ENCODE data around the gene TMEM131. TPM values are rescaled to one million over a fixed set of nuclear protein-coding genes. Genes with fewer than 3 reads are reported as not detected.
"Not testable (repeated sequence)": the region's sequence is repeated elsewhere in the genome, so short reads cannot be mapped to it uniquely, and the experiment has no call there.

TMEM131 gene
- total RNA-seq, 2 experiments from 2014 or later, result 25.8 to 32.5 TPM

DNA sequence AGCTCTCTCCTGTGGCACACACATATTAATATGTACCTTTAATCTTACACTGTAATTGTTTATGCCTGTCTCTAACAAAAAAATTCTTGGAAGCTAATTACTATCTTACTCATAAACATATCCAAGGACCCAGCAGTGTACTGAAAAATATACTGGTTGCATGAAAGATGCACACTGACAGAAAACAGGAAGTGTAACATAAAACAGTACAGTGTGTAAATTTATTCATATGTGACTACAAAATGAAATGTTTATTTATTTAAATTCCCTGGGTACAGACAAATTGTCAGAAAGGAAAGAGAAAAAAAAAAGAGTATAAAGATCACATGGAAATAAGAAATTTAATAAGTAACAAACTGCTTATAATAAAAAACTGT lies 28.5 kb downstream of the TMEM131 start:
- DNase-seq (no peak), ATAC-seq (no peak)
- no peak overlapping the region for H3K4me3 Mint-ChIP-seq
- no peaks in the 10 kb centered on the region for H3K27me3 Mint-ChIP-seq
- ChIA-PET CTCF (interaction anchor here (0.6 to 1.0 kb wide), 2 partner anchors 9 kb away, joined by 3 to 4 read pairs; no protein-coding TSS in a partner anchor), POLR2A (no interaction called here)
- no peak overlapping the region for H3K27ac Mint-ChIP-seq
- peaks cover 6% of the 10 kb centered on the region for H3K36me3 Mint-ChIP-seq (ENCODE audit: low read depth)
- intact Hi-C loops (cut with DNase I, micrococcal nuclease), result loop anchor here in 1 of 2 experiments (5.0 kb wide), 1 partner anchor 45 kb away; no protein-coding TSS in a partner anchor
- H3K9me3 Mint-ChIP-seq (ENCODE audit: low read depth), result no peaks in the 10 kb centered on the region
- H3K4me1 Mint-ChIP-seq, result peaks cover 80% of the 10 kb centered on the region

GRCh38 chr2:97966545-97967215 lies 29.1 kb downstream of the TMEM131 start:
- H3K4me3 Mint-ChIP-seq, result no peak overlapping the region
- no peak overlapping the region for H3K27ac Mint-ChIP-seq
- H3K9me3 Mint-ChIP-seq (ENCODE audit: low read depth), result no peaks in the 10 kb centered on the region
- POLR2A ChIA-PET, result no interaction called here
- peaks cover 6% of the 10 kb centered on the region for H3K36me3 Mint-ChIP-seq (ENCODE audit: low read depth)
- H3K4me1 Mint-ChIP-seq, result peaks cover 79% of the 10 kb centered on the region
- CTCF ChIA-PET, result interaction anchor here (1.0 kb wide), 1 partner anchor 9 kb away, joined by 4 read pairs; no protein-coding TSS in a partner anchor
- no peaks in the 10 kb centered on the region for H3K27me3 Mint-ChIP-seq
- DNase-seq, result no peak
- peak; percentile 60 for ATAC-seq
- intact Hi-C loops (cut with DNase I, micrococcal nuclease), result loop anchor here in 1 of 2 experiments (5.0 kb wide), 1 partner anchor 46 kb away; no protein-coding TSS in a partner anchor

- Mint-ChIP-seq H3K4me3 (no peak overlapping the region), H3K27me3 (no peaks in the 10 kb centered on the region), H3K4me1 (peaks cover 81% of the 10 kb centered on the region), H3K9me3 (ENCODE audit: low read depth) (no peaks in the 10 kb centered on the region), H3K36me3 (ENCODE audit: low read depth) (peaks cover 8% of the 10 kb centered on the region), H3K27ac (no peak overlapping the region)
- ChIA-PET CTCF (no interaction called here), POLR2A (no interaction called here)
- ATAC-seq (no peak), DNase-seq (no peak)
- intact Hi-C loops (cut with DNase I, micrococcal nuclease), result loop anchor here in 1 of 2 experiments (5.0 kb wide), 1 partner anchor 47 kb away; no protein-coding TSS in a partner anchor
Observed at GRCh38 chr2:97965116-97965515, 30.6 kb downstream of the TMEM131 start.

DNA sequence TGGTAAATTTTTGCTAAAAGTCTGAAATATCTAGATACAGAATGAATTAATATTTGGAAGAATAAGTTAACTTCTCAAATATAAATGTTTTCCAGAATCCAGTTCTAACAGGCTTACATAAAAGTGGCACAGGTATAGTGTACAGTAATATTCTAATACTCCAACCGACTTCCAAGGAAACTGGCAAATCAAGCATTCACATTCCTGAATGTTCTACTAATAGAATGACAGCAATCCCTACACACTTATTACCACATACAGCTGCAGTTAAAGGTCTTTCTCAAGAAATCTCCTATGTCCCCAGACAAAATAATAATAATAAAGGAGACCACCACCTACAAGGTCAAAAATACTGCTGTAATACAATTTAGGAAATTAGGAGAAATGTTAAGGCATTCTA lies 31.9 kb downstream of the TMEM131 start:
- H3K36me3 Mint-ChIP-seq (ENCODE audit: low read depth), result peaks cover 3% of the 10 kb centered on the region

DNA sequence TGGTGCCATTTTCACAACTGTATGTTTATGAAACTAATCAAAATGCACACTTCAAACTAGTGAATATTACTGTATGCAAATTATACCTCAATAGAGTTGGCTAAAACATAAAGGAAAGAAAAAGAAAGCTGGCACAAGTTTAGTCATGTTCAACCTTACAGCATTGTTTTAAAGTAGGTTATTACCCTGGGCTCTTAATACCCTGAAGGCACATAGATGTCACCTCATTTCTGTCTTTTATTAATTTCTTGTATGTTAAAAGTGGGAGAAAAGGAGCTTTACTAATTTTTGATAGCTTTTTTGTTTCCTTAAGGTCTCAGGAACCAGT lies 32.7 kb downstream of the TMEM131 start:
- peak overlapping the region; percentile 49 for H3K27ac Mint-ChIP-seq
- CTCF ChIA-PET, result interaction anchor here (0.8 to 1.4 kb wide), 2 partner anchors 11 to 16 kb away, joined by 3 to 4 read pairs; no protein-coding TSS in a partner anchor
- H3K27me3 Mint-ChIP-seq, result no peaks in the 10 kb centered on the region
- ATAC-seq (peak; percentile 44), DNase-seq (no peak)
- peaks cover 81% of the 10 kb centered on the region for H3K4me1 Mint-ChIP-seq
- no peaks in the 10 kb centered on the region for H3K9me3 Mint-ChIP-seq (ENCODE audit: low read depth)
- intact Hi-C loops (cut with DNase I, micrococcal nuclease), result loop anchor here (1.0 to 2.0 kb wide), 2 partner anchors 18 to 49 kb away; no protein-coding TSS in a partner anchor
- POLR2A ChIA-PET, result no interaction called here
- no peak overlapping the region for H3K4me3 Mint-ChIP-seq
- peaks cover 3% of the 10 kb centered on the region for H3K36me3 Mint-ChIP-seq (ENCODE audit: low read depth)

More for the DNA sequence above, 31.9 kb downstream of the TMEM131 start:
- intact Hi-C loops (cut with DNase I, micrococcal nuclease), result loop anchor here (1.0 to 2.0 kb wide), 2 partner anchors 17 to 48 kb away; no protein-coding TSS in a partner anchor
- POLR2A ChIA-PET, result no interaction called here
- DNase-seq (no peak), ATAC-seq (no peak)
- CTCF ChIA-PET, result interaction anchor here (1.4 kb wide), 2 partner anchors 16 to 21 kb away, joined by 3 read pairs; no protein-coding TSS in a partner anchor
- H3K4me1 Mint-ChIP-seq, result peaks cover 79% of the 10 kb centered on the region
- H3K27ac Mint-ChIP-seq, result no peak overlapping the region
- no peaks in the 10 kb centered on the region for H3K27me3 Mint-ChIP-seq
- no peak overlapping the region for H3K4me3 Mint-ChIP-seq
- no peaks in the 10 kb centered on the region for H3K9me3 Mint-ChIP-seq (ENCODE audit: low read depth)

- Mint-ChIP-seq H3K27ac (no peak overlapping the region), H3K4me1 (peaks cover 74% of the 10 kb centered on the region), H3K27me3 (no peaks in the 10 kb centered on the region), H3K36me3 (ENCODE audit: low read depth) (peaks cover 3% of the 10 kb centered on the region), H3K4me3 (no peak overlapping the region), H3K9me3 (ENCODE audit: low read depth) (no peaks in the 10 kb centered on the region)
- DNase-seq (no peak), ATAC-seq (no peak)
- intact Hi-C loops (cut with DNase I, micrococcal nuclease), result no loop called here
- CTCF ChIA-PET, result interaction anchor here (0.8 to 1.0 kb wide), 2 partner anchors 29 to 91 kb away, joined by 3 read pairs; no protein-coding TSS in a partner anchor
- POLR2A ChIA-PET, result no interaction called here
Observed at GRCh38 chr2:97961534-97961933, 34.2 kb downstream of the TMEM131 start.

DNA sequence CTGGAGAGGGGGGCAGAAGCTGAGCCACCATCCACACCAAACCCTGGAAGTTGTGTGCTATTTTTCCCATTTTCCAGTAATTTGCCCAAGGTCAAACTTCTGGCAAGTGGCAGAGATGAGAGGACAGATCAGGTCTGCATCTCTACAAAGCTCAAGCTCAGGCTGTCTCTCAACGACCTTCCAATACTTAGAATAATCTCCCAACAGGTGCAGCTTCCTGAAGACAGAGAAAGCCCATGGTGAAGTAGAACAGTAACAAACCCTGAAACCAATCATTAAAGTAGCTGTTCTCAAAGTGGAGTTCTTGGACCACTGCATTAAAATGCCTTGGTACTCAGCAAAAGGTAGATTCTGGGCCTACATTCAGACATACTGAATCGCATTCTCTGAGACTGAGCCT lies 37.6 kb downstream of the TMEM131 start:
- intact Hi-C loops (cut with DNase I, micrococcal nuclease), result no loop called here
- peaks cover 75% of the 10 kb centered on the region for H3K4me1 Mint-ChIP-seq
- ChIA-PET POLR2A (interaction anchor here (0.5 kb wide), 1 partner anchor 16 kb away, joined by 4 read pairs; no protein-coding TSS in a partner anchor), CTCF (interaction anchor here (0.6 to 0.8 kb wide), 4 partner anchors 8 to 334 kb away, joined by 3 to 4 read pairs (median 3); no protein-coding TSS in a partner anchor)
- ATAC-seq, result no peak
- peaks cover 2% of the 10 kb centered on the region for H3K36me3 Mint-ChIP-seq (ENCODE audit: low read depth)
- no peak for DNase-seq
- no peak overlapping the region for H3K27ac Mint-ChIP-seq
- no peaks in the 10 kb centered on the region for H3K9me3 Mint-ChIP-seq (ENCODE audit: low read depth)
- no peaks in the 10 kb centered on the region for H3K27me3 Mint-ChIP-seq
- H3K4me3 Mint-ChIP-seq, result no peak overlapping the region

- Mint-ChIP-seq H3K27me3 (no peaks in the 10 kb centered on the region), H3K9me3 (ENCODE audit: low read depth) (no peaks in the 10 kb centered on the region), H3K4me3 (no peak overlapping the region), H3K27ac (peak overlapping the region; percentile 42), H3K36me3 (ENCODE audit: low read depth) (peaks cover 2% of the 10 kb centered on the region), H3K4me1 (peaks cover 75% of the 10 kb centered on the region)
- ATAC-seq (peak; percentile 25), DNase-seq (no peak)
- POLR2A ChIA-PET, result interaction anchor here (0.5 to 0.7 kb wide), 2 partner anchors 17 to 949 kb away, joined by 4 read pairs; no protein-coding TSS in a partner anchor
- intact Hi-C loops (cut with DNase I, micrococcal nuclease), result no loop called here
- CTCF ChIA-PET, result interaction anchor here (0.6 to 0.8 kb wide), 4 partner anchors 9 to 334 kb away, joined by 3 to 4 read pairs (median 3); no protein-coding TSS in a partner anchor
Observed at GRCh38 chr2:97957432-97958183, 38.1 kb downstream of the TMEM131 start.

- POLR2A ChIA-PET, result interaction anchor here (0.7 kb wide), 1 partner anchor 948 kb away, joined by 4 read pairs; no protein-coding TSS in a partner anchor
- H3K4me3 Mint-ChIP-seq; H3K36me3 Mint-ChIP-seq (ENCODE audit: low read depth); DNase-seq; H3K9me3 Mint-ChIP-seq (ENCODE audit: low read depth); H3K27ac Mint-ChIP-seq; ATAC-seq; H3K27me3 Mint-ChIP-seq; CTCF ChIA-PET; intact Hi-C loops (cut with DNase I, micrococcal nuclease): not testable (repeated sequence)
- peaks cover 72% of the 10 kb centered on the region for H3K4me1 Mint-ChIP-seq
Observed at GRCh38 chr2:97956753-97957152, 39.0 kb downstream of the TMEM131 start.

DNA sequence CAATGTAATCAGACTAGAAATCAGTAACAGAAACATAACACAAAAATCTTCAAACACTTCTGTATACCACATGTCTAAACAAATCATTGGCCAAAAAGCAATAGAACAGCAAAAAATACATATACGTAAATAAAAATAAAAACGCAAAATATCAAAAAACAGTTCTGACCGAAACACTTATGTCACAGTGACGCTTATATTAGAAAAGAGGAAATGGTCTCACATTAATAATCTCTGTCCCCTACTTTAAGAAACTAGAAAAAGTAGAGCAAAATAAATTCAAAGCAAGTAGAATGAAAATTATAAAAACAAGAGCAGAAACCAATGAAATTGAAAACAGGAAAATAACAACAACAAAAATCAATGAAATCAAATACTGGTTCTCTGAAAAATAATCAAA lies 41.9 kb downstream of the TMEM131 start:
- CTCF ChIA-PET, result no interaction called here
- POLR2A ChIA-PET, result no interaction called here

GRCh38 chr2:97952357-97952756 lies 43.4 kb downstream of the TMEM131 start:
- DNase-seq (no peak), ATAC-seq (no peak)
- Mint-ChIP-seq H3K27ac (no peak overlapping the region), H3K36me3 (ENCODE audit: low read depth) (peaks cover 1% of the 10 kb centered on the region), H3K9me3 (ENCODE audit: low read depth) (peaks cover 2% of the 10 kb centered on the region), H3K4me3 (no peak overlapping the region), H3K27me3 (no peaks in the 10 kb centered on the region), H3K4me1 (peaks cover 66% of the 10 kb centered on the region)
- intact Hi-C loops (cut with DNase I, micrococcal nuclease), result no loop called here
- ChIA-PET POLR2A (interaction anchor here (0.5 kb wide), 1 partner anchor 865 kb away, joined by 3 read pairs; no protein-coding TSS in a partner anchor), CTCF (interaction anchor here (1.0 kb wide), 1 partner anchor 25 kb away, joined by 3 read pairs; no protein-coding TSS in a partner anchor)

More for the DNA sequence above, 41.9 kb downstream of the TMEM131 start:
- ATAC-seq (no peak), DNase-seq (no peak)
- intact Hi-C loops (cut with DNase I, micrococcal nuclease), result no loop called here
- H3K9me3 Mint-ChIP-seq (ENCODE audit: low read depth), result peaks cover 2% of the 10 kb centered on the region
- H3K36me3 Mint-ChIP-seq (ENCODE audit: low read depth), result no peaks in the 10 kb centered on the region
- no peak overlapping the region for H3K27ac Mint-ChIP-seq
- peaks cover 70% of the 10 kb centered on the region for H3K4me1 Mint-ChIP-seq
- no peaks in the 10 kb centered on the region for H3K27me3 Mint-ChIP-seq
- no peak overlapping the region for H3K4me3 Mint-ChIP-seq
